GM18861 (cell line): ENCODE data around the gene JOSD2.

Experiments
- ATAC-seq: cut with Tn5 transposase; IDR thresholded peaks from one replicate; pipeline ENCODE4 v1.9.1; 2021; ENCODE audit not compliant: unreplicated experiment

The JOSD2 gene, protein sequence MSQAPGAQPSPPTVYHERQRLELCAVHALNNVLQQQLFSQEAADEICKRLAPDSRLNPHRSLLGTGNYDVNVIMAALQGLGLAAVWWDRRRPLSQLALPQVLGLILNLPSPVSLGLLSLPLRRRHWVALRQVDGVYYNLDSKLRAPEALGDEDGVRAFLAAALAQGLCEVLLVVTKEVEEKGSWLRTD

DNA sequence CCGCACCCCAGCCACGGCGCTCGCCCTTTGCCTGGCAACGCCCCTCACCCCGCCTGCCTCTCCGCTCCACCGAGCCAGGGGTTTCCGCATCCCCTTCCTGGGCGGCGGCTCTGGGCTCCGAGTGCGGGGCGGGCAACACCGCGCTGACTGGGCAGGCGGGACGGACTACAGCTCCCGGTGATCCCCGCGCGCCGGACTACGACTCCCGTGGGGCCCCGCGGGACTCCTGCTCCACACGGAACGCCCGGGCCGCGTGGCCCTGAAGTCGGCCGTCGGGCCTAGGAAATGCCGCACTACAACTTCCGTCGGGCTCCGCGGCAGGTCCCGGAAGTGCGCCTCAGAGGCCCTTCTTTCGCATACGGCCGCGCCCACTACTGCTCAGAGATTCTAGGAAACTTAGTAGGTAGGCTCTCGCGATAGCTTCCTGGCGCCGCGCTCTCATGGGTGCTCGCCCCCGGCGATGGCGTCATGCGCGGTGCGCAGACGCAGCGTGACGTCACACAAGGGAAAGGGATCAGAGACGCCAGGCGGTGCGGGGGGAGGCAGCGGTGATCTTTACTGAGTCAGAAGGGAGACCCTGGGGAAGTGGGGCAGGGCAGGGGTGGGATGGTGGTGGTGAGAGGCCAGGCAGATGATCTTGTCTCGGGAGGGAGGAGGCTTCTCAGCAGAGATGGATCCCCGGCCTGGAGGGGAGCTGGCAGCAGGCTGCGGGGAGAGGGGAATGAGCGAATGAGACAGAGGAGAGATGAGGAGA lies at the start of gene JOSD2:
Gene JOSD2, minus strand, starts transcription at position 123 of the 754 bp plus-strand sequence. CDS start 760 bp downstream, outside the sequence.
- peak; percentile 82 for ATAC-seq

DNA sequence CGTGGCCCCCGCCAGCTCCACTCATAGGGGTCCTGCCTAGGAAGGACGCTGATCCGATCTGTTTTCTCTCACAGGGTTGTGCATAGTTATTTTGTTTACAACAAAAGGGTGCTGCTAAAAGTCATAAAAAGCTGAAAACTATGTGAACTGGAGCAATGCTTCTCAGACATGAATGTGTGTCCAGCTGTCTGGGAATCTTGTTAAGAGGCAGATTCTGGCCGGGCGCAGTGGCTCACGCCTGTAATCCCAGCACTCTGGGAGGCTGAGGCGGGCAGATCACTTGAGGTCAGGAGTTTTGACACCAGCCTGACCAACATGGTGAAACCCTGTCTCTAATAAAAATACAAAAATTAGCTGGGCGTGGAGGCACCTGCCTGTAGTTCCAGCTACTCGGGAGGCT lies 48.6 kb upstream of the JOSD2 start:
- no peak for ATAC-seq

GRCh38 chr19:50558449-50558848 lies 47.5 kb upstream of the JOSD2 start:
- no peak for ATAC-seq

GRCh38 chr19:50558039-50558438 lies 47.0 kb upstream of the JOSD2 start:
- no peak for ATAC-seq

DNA sequence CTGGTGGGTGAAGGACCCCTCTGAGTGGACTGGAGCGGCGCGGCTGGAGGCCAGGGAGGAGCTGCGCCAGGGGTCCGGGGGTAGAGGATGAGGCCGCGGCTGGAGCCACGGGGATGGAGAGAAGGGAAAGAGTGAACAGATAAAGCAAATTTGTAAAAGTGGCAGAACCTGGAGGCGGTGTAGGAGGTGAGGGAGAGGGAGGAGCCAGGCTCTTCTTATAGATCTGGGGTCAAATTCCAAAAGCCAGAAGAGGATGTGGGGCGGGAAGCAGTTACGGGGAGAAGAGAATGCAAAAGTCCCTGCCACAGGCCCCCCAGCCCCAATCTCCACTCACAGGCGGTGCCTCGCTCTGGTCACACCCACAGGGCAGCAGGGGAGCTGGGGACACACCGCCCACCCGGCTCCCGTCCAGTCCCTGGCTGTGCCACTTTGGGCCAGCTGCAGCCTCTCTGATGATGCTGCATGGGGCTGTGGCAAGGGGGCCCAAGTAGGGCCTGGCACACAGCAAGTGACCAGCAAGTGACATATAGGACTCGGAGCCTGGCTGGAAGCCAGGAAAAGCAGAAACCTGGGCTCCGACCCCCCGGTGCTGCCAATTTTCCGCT lies 46.1 kb upstream of the JOSD2 start:
- no peak for ATAC-seq

DNA sequence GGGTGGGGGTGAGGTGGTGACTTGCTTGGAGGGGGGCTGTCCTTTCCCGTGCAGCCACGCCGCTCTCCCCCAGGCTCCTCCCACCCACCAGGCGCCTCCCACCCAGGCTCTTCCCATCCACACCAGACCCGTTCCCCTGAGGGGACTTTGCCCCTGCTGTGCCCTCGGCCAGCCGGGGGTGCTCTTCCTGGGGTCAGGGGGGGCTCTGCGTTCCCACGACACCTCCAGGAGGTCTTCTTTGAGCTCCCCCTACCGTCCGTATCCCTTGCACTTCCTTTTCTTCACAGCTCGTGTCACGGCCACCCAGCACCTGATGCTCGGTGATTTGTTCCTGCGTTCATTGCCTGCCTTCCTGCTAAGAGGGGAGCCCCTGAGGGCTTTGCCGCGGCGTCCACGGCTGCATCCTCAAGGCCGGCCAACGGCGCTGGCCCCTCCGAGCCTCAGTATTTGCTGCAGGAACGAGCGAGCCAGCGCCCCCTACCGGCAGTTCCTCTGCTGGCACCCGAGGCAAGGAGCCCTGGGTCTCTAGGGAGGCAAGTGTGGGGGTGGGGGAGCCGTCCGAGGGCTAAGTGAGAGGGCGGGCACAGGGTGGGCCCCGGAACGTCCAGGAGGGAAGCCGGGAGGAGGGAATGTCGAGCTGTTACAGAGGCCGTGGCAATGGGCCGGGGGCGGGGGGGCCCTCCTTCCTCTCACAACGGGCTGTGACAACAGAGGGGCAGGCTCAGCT lies 45.5 kb upstream of the JOSD2 start:
- no peak for ATAC-seq

DNA sequence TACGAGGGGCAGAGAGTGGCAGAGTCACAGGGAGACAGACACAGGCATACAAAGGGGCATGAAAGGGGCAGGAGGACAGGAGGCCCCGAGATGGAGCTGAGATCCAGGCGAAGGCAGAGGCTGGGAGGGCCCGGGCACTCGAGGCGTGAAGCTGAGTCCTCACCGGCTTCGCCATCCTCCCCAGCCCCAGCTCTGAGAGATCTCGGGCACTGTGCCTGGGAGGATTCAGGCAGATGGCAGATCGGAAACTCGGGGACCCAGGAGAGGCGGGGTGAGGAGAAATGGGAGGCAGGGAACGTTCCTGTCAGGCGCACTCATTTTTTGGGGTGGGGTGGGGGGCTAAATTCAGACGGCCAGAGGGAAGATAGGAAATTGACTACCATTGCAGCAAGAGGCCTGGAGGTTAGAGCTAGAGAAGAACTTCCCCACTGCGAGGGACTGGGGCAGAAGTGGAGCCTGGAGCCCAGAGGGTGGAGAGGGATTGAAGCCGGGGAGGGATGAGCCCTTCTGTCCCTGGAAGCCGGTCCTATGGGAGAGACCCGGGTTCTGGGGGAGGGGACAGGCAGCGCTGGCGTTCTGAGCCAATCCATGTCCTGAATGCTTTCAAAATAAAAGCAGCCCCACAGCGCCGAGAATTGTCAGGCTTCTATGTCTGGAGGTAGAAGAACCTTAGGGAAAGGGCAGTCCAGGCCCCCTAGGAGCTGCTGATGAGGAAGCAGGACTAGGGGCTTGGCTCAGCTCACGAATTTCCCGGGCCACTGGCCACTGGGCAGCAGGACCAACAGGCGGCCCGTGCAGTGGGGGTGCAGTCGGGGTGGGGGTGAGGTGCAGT lies 44.7 kb upstream of the JOSD2 start:
- no peak for ATAC-seq

GRCh38 chr19:50555033-50555432 lies 44.0 kb upstream of the JOSD2 start:
- no peak for ATAC-seq

DNA sequence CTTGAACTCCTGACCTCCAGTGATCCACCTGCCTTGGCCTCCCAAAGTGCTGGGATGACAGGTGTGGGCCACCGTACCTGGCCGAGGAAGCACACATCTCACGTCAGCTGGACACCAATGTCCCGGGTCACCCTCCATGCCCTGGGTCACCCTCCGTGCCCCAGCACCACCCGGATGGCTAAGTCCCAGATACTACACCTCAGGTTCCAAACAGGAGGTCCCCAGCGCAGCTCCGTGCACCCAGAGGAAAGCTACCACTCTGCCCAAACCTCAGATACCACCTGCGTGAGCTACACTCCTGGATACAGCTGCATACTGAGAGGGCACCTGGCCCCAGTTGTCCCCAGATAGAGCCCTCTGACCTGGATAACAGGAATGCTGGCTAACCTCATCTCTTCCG lies 43.2 kb upstream of the JOSD2 start:
- ATAC-seq = no peak

- no peak for ATAC-seq
Observed at GRCh38 chr19:50553134-50553703, 42.2 kb upstream of the JOSD2 start.

DNA sequence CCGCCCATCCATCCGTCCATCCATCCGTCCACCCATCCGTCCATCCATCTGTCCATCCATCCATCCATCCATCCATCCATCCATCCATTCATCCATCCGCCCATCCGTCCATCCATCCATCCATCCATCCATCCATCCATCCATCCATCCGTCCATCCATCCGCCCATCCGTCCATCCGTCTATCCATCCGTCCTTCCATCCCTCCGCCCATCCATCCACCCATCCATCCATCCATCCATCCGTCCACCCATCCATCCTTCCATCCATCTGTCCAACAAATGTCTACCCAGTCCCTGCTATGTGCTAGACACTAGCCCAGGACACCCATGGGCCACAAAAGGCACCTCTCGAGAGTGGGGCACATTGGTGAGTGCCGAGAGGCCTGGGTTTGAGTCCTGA lies 41.5 kb upstream of the JOSD2 start:
- ATAC-seq = no peak

DNA sequence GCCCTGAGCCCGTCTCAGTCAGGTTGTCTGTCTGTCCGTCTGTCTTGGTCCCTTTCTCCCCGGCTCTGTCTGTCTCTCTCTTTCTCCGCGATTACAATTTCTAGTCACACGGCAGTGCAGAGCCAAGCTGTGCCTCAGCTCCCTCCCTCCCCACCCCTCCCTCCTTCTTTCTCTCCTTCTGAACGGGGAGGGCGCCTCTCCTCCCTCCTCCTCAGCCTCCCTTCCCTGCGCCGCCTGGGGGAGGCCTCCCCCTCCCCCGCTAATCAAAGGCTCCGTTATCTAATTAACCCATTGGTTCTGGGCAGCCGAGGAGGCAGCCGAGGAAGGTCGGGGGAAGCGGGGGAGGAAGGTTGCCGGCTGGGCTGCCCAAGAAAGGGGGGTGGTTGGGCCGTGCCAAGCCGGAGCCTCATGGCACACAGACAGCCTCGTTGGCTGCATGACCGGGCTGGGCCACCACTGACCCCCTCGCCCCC lies 40.8 kb upstream of the JOSD2 start:
- no peak for ATAC-seq

GRCh38 chr19:50551034-50551714 lies 40.2 kb upstream of the JOSD2 start:
- ATAC-seq = no peak

GRCh38 chr19:50550594-50550966 lies 39.6 kb upstream of the JOSD2 start:
- ATAC-seq = no peak

DNA sequence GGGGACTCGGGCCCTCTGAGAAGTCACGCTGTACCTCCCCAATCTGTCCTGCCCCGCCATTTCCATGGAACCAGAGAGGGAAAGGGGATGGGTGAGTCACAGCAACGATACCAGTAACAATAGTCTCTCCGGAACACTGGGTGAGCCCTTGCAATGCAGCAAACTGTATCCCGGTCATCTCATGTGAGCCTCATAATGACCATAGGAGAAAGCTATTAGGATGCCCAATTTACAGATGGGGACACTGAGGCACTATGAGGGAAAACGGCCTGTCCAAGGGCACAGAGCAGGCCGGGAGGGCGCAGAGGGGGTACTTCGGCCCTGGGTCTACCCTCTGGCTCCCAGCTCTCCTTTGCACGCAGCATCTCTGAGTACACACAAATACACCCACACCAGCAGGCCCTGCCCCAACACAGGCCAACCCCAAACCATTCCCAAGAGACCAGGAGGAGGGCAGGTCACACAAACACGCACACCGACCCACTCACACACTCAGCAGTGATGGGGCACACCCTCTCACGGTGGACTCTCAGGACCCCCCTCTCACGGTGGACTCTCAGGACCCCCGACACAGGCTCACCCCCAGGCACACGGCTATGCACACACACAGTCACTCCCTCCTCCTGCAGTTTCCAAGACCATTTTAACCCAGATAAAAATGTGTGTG lies 39.1 kb upstream of the JOSD2 start:
- ATAC-seq = no peak

GRCh38 chr19:50549059-50549926 lies 38.3 kb upstream of the JOSD2 start:
- ATAC-seq = no peak

GRCh38 chr19:50548191-50549058 lies 37.4 kb upstream of the JOSD2 start:
- no peak for ATAC-seq
